Choroid plexus epithelial cell (primary cell): ENCODE data around the gene FEZ2.

Experiments used
- DNase-seq: peaks from one replicate; pipeline ENCODE4 v3.0.0-alpha.2; 2010; ENCODE audit warnings: low read depth
- H3K4me3 ChIP-seq: 2 replicates; pipeline ENCODE4 v1.5.1; 2011; ENCODE audit warnings: low read depth, mild to moderate bottlenecking, control low read depth, low read length, moderate library complexity
- TF ChIP-seq, protein P1 (sequence below): conservative IDR thresholded peaks from 2 replicates; pipeline ENCODE4 v1.5.1; 2011; ENCODE audit warnings: low read depth, mild to moderate bottlenecking, control low read depth, inconsistent platforms, low read length, moderate library complexity

FEZ2 gene, protein sequence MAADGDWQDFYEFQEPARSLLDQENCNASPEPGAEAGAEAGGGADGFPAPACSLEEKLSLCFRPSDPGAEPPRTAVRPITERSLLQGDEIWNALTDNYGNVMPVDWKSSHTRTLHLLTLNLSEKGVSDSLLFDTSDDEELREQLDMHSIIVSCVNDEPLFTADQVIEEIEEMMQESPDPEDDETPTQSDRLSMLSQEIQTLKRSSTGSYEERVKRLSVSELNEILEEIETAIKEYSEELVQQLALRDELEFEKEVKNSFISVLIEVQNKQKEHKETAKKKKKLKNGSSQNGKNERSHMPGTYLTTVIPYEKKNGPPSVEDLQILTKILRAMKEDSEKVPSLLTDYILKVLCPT

DNA sequence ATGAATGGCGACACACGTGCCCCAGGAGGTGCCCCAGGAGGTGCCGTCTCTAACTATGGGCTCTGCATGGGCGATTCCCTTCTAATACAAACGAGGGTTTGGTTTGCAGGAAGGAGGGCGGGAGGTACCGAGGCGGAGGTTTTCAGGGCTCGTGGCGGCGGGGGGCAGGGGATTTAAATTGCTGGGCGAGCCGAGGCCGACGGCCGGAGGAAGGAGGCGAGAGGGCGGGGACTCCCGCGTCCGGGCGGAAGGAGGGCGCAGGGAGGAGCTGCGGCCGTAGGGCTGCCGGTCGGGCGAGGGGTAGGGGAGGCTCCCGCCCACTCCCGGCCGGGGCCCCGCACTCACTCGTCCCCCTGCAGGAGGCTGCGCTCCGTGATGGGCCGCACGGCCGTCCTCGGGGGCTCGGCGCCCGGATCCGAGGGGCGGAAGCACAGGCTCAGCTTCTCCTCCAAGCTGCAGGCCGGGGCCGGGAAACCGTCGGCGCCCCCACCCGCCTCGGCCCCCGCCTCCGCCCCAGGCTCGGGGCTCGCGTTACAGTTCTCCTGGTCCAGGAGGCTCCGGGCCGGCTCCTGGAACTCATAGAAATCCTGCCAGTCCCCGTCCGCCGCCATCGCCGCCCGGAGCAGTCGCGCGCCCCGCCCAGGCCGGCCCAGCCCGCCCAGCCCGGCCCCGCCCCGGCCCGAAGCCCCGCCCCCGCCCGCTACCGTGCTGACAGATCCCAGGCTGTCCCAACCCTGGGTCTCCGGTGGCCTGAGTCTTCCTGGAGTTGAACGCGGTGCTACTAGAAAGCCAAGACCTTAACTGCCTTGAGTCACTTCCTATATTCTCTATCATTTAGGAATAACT is at the start of gene FEZ2:
Gene FEZ2, minus strand, starts transcription at position 637 of the 846 bp plus-strand sequence. Its CDS starts 26 bp downstream, at position 611.
- DNase-seq: peak; percentile 75
- TF ChIP-seq, protein P1, sequence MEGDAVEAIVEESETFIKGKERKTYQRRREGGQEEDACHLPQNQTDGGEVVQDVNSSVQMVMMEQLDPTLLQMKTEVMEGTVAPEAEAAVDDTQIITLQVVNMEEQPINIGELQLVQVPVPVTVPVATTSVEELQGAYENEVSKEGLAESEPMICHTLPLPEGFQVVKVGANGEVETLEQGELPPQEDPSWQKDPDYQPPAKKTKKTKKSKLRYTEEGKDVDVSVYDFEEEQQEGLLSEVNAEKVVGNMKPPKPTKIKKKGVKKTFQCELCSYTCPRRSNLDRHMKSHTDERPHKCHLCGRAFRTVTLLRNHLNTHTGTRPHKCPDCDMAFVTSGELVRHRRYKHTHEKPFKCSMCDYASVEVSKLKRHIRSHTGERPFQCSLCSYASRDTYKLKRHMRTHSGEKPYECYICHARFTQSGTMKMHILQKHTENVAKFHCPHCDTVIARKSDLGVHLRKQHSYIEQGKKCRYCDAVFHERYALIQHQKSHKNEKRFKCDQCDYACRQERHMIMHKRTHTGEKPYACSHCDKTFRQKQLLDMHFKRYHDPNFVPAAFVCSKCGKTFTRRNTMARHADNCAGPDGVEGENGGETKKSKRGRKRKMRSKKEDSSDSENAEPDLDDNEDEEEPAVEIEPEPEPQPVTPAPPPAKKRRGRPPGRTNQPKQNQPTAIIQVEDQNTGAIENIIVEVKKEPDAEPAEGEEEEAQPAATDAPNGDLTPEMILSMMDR: no peak
- peak within 1 kb of the TSS; percentile 80 for H3K4me3 ChIP-seq

DNA sequence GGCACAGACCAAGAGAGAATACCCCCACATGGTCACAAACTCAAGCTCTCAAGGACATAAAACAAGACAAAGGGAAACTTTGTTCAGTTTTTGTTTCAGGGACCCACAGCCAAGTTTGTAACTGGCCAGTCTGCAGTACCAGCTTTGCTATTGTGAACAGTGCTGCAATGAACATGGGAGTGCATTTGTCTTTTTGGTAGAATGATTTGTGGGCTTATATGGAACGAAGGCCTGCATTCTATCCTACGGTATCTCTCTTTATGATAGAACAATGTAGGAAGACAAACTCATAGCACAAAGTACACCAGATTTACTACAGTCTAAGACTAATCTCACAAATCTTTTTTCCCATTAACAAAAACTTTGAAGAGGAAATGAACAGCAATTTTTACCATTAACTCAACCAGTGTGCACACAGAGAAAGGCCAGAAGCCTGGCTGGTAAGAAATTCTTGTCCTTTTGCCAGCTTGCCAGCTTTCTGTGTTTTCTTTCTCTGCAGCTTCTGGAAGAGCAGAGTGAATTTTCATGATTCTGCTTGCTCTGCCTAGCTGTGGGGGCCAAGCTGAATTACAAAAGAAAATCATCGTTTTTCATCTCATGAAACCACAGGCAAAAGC is 37.1 kb upstream of the FEZ2 start:
- no peak overlapping the region for H3K4me3 ChIP-seq
- TF ChIP-seq, protein P1: no peak
- no peak for DNase-seq

DNA sequence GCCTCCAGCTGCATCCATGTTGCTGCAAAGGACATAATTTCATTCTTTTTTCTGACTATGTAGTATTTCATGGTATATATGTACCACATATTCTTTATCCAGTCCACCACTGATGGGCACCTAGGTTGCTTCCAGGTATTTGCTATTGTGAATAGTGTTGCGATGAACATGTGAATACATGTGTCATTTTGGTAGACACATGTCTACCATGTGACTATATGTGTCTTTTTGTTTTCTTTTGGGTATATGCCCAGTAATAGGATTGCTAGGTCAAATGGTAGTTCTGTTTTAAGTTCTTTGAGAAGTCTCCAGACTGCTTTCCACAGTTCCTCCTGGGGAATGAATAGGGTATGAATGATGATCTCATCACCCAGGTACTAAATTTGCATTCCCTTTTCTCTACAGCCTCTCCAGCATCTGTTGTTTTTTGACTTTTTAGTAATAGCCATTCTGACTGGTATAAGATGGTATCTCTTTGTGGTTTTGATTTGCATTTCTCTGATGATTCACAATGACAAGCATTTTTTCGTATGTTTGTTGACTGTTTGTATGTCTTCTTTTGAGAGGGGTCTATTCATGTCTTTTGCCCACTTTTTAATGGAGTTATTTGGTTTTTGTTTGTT is 35.6 kb upstream of the FEZ2 start:
- no peak for DNase-seq
- no peak overlapping the region for H3K4me3 ChIP-seq
- TF ChIP-seq, protein P1: no peak

DNA sequence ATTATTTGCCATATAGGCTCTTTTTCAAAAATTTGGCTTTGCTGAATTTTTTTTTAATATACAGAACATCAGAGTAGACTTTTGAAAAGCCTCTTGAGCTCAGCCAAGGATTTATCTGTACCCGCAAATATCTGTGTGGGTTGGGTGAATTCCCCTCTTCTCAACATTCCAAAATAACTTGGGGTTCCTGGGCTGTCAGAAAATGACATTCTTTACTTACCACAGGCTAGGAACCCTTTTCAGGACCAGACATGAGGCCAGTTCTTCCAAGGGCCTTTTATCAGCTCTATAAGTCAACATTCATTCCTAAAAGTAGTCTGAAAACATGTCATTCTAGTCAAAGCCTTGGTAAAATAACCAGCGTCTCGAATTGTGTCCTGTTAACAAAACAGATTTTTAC is 28.8 kb upstream of the FEZ2 start:
- TF ChIP-seq, protein P1: no peak
- no peak overlapping the region for H3K4me3 ChIP-seq
- no peak for DNase-seq

DNA sequence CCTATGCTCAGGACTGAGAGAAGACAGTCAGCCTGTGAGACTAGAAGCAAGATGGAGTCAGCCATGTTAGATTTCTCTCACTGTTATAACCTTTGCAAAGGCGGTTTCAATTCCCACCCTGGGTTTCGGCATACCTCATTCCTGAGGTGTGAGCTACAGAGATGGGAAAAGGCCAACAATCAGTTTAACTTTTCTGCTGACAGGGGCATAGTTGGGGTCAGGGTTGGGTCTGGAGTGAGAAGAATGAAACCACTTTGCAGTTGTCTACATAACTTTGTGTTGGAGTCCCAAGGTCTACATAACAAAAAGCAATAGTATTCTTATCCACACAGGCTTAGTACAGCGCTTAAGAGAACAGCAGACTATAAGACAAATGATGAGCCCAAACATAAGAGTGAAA is 28.1 kb upstream of the FEZ2 start:
- no peak for DNase-seq
- TF ChIP-seq, protein P1: no peak
- no peak overlapping the region for H3K4me3 ChIP-seq

DNA sequence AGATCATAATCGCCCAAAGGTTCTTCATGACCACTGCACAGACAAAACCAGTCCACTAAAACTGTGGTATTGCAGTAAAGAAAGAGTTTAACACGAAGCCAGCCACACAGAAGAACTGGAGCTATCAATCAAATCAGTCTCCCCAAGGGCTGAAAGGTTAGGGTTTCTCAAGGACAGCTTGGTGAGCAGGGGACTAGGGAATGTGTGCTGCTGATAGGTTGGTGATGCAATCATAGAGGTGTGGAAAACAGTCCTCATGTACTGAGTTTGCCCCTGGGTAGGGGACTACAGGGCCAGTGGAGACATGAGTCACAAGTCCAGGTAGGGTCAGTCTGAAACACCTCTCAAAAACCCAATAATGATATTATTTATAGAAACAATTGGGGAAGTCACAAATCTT is 27.3 kb upstream of the FEZ2 start:
- no peak for DNase-seq
- TF ChIP-seq, protein P1: no peak
- no peak overlapping the region for H3K4me3 ChIP-seq
